Right ventricle myocardium superior (tissue), 1 donor: ENCODE data around the gene AP2B1. TPM values are rescaled to one million over a fixed set of nuclear protein-coding genes. Genes with fewer than 3 reads are reported as not detected.
"Not testable (repeated sequence)": the region's sequence is repeated elsewhere in the genome, so short reads cannot be mapped to it uniquely, and the experiment has no call there.

Source experiments
- ATAC-seq: fragments of 200-7000 bp; cut with Tn5 transposase; one replicate; pipeline ENCODE4 v1.9.1; 2020; ENCODE audit warnings: mild to moderate bottlenecking; ENCODE audit not compliant: poor library complexity
- DNase-seq: peaks from one replicate; pipeline ENCODE4 v3.0.0-alpha.2; 2020
- intact Hi-C: fragments of 100-400 bp; cut with DNase I; formaldehyde crosslinking; loops from one replicate; pipeline ENCODE4 v1.11.2; 2022
- total RNA-seq: library from RNA; stranded (reverse); fragmentation: NEBNext Ultra II Directional; extraction: Animal tissue kit (Norgen Biotek cat#: 25700); gene quantifications from one replicate; pipeline ENCODE4 v1.2.1, GENCODE V29; 2021
- donor health status: DM: no; HTN: yes; CAD: no; lungs with severe emphysema.

The AP2B1 gene
- total RNA-seq, 1 donor from 2014 or later = 112 TPM

- ATAC-seq (no peak), DNase-seq (no peak)
- intact Hi-C loops = no loop called here
Observed at GRCh38 chr17:35676441-35676840, 89.3 kb downstream of the AP2B1 start.

- intact Hi-C loops = no loop called here
- no peak for DNase-seq
- no peak for ATAC-seq
Observed at GRCh38 chr17:35679007-35679682, 92.0 kb downstream of the AP2B1 start.

GRCh38 chr17:35683591-35683990, 96.5 kb downstream of the AP2B1 start:
- no peak for ATAC-seq
- intact Hi-C loops = no loop called here
- no peak for DNase-seq

GRCh38 chr17:35684055-35684802, 97.1 kb downstream of the AP2B1 start:
- intact Hi-C loops = no loop called here
- DNase-seq = no peak
- no peak for ATAC-seq

- ATAC-seq (no peak), DNase-seq (no peak)
- intact Hi-C loops = no loop called here
Observed at GRCh38 chr17:35692512-35693210, 105.5 kb downstream of the AP2B1 start.

- intact Hi-C loops = no loop called here
- ATAC-seq = no peak
- DNase-seq = no peak
Observed at GRCh38 chr17:35693662-35694061, 106.5 kb downstream of the AP2B1 start.

GRCh38 chr17:35694906-35695305, 107.8 kb downstream of the AP2B1 start:
- DNase-seq (no peak), ATAC-seq (peak; percentile 36)
- intact Hi-C loops = no loop called here

- peak; percentile 70 for ATAC-seq
- intact Hi-C loops = no loop called here
Observed at GRCh38 chr17:35695613-35696012, 108.5 kb downstream of the AP2B1 start.

GRCh38 chr17:35698800-35699199, 111.7 kb downstream of the AP2B1 start:
- ATAC-seq = no peak
- no peak for DNase-seq
- intact Hi-C loops = no loop called here

More at GRCh38 chr17:35695613-35696012, 108.5 kb downstream of the AP2B1 start:
- DNase-seq = no peak

GRCh38 chr17:35700150-35700549, 113.0 kb downstream of the AP2B1 start:
- intact Hi-C loops = no loop called here
- ATAC-seq (no peak), DNase-seq (no peak)

- DNase-seq = no peak
- no peak for ATAC-seq
- intact Hi-C loops = no loop called here
Observed at GRCh38 chr17:35701491-35701890, 114.4 kb downstream of the AP2B1 start.

GRCh38 chr17:35703308-35703707, 116.2 kb downstream of the AP2B1 start:
- DNase-seq, ATAC-seq, intact Hi-C loops: not testable (repeated sequence)

GRCh38 chr17:35705230-35705629, 118.1 kb downstream of the AP2B1 start:
- intact Hi-C loops = no loop called here
- DNase-seq = no peak
- ATAC-seq = no peak

- ATAC-seq (no peak), DNase-seq (no peak)
- intact Hi-C loops = no loop called here
Observed at GRCh38 chr17:35705705-35706104, 118.6 kb downstream of the AP2B1 start.

GRCh38 chr17:35708149-35708548, 121.0 kb downstream of the AP2B1 start:
- intact Hi-C loops = no loop called here
- ATAC-seq (no peak), DNase-seq (no peak)

- ATAC-seq = no peak
- intact Hi-C loops = no loop called here
- no peak for DNase-seq
Observed at GRCh38 chr17:35708951-35709350, 121.8 kb downstream of the AP2B1 start.

GRCh38 chr17:35709874-35710273, 122.8 kb downstream of the AP2B1 start:
- ATAC-seq (no peak), DNase-seq (no peak)
- intact Hi-C loops = no loop called here

- intact Hi-C loops = no loop called here
- ATAC-seq = no peak
- DNase-seq = no peak
Observed at GRCh38 chr17:35710950-35711349, 123.8 kb downstream of the AP2B1 start.

- intact Hi-C loops = no loop called here
- ATAC-seq (peak; percentile 85), DNase-seq (no peak)
Observed at GRCh38 chr17:35713069-35713728, 126.1 kb downstream of the AP2B1 start.
